HepG2 (cell line): ENCODE results near the gene PAIP2. TPM values are rescaled to one million over a fixed set of nuclear protein-coding genes. Genes with fewer than 3 reads are reported as not detected.

Experiments used
- PRPF4 ChIP-seq: fragments of 200-400 bp; formaldehyde crosslinking; IDR thresholded peaks from 2 replicates; pipeline ENCODE4 v1.6.1; 2016; ENCODE audit warnings: low read length, low read depth; ENCODE audit not compliant: poor library complexity, severe bottlenecking
- RFXANK ChIP-seq: IDR thresholded peaks from 2 replicates; pipeline ENCODE4 v1.6.1; 2016
- SMAD9 ChIP-seq: sonication (generic); formaldehyde crosslinking; IDR thresholded peaks from 2 replicates; pipeline ENCODE4 v1.5.1; 2020; ENCODE audit warnings: mild to moderate bottlenecking, missing genetic modification reagents
- ZBTB8A ChIP-seq: sonication (generic); formaldehyde crosslinking; IDR thresholded peaks from 2 replicates; pipeline ENCODE4 v1.4.0; 2020; ENCODE audit warnings: mild to moderate bottlenecking, low read depth, missing genetic modification reagents, borderline replicate concordance
- ZNF256 ChIP-seq: sonication (generic); formaldehyde crosslinking; conservative IDR thresholded peaks from 2 replicates; pipeline ENCODE4 v1.4.0; 2020; ENCODE audit warnings: missing genetic modification reagents
- ZNF598 ChIP-seq: sonication (generic); formaldehyde crosslinking; IDR thresholded peaks from 2 replicates; pipeline ENCODE4 v1.5.1; 2020; ENCODE audit warnings: mild to moderate bottlenecking, missing genetic modification reagents, borderline replicate concordance
- ZNF616 ChIP-seq: sonication (generic); formaldehyde crosslinking; IDR thresholded peaks from 2 replicates; pipeline ENCODE4 v1.5.0; 2020; ENCODE audit warnings: low read depth, mild to moderate bottlenecking, missing genetic modification reagents
- ZNF879 ChIP-seq: sonication (generic); formaldehyde crosslinking; IDR thresholded peaks from 2 replicates; pipeline ENCODE4 v1.8.1; 2023; ENCODE audit warnings: missing genetic modification reagents
- polyA plus RNA-seq, 8 experiments: library from polyadenylated mRNA; depleted of rRNA in 3 of 8; stranded (reverse) in 7 of 8; unstranded in 1 of 8; fragments of >200 nt; fragmentation: Illumina TruSeq in 4 of 8; extraction: Trizol in 4 of 8; gene quantifications; 2 replicates each; pipeline versions ENCODE4 v1.2.1 to v1.2.3, GENCODE V29; 2011 to 2016; ENCODE audit warnings: low read depth in 4 of 8, missing spikeins in 1 of 8, mixed read lengths in 1 of 8; ENCODE audit not compliant: insufficient read depth in 1 of 8
- total RNA-seq, 5 experiments: library from RNA; depleted of rRNA; stranded (reverse); fragments of >200 nt; fragmentation: Illumina TruSeq; extraction: Trizol; gene quantifications; 2 replicates each; pipeline ENCODE4 v1.2.3, GENCODE V29; 2016; ENCODE audit warnings: low read depth in 1 of 5
- TF ChIP-seq, protein P1 (sequence below): sonication (generic); formaldehyde crosslinking; IDR thresholded peaks from 2 replicates; pipeline ENCODE4 v1.5.0; 2020; ENCODE audit warnings: missing genetic modification reagents, mild to moderate bottlenecking, borderline replicate concordance
- TF ChIP-seq, protein P2 (sequence below): sonication (generic); formaldehyde crosslinking; IDR thresholded peaks from 2 replicates; pipeline ENCODE4 v1.8.0; 2022; ENCODE audit warnings: missing genetic modification reagents, mild to moderate bottlenecking, moderate library complexity, borderline replicate concordance
- TF ChIP-seq, protein P3 (sequence below): sonication (generic); formaldehyde crosslinking; IDR thresholded peaks from 2 replicates; pipeline ENCODE4 v1.4.0; 2020; ENCODE audit warnings: missing genetic modification reagents
- TF ChIP-seq, protein P4 (sequence below): sonication (generic); formaldehyde crosslinking; conservative IDR thresholded peaks from 2 replicates; pipeline ENCODE4 v1.8.0; 2022; ENCODE audit warnings: mild to moderate bottlenecking, moderate library complexity, missing genetic modification reagents
- TF ChIP-seq, protein P5 (sequence below), 2 experiments: IDR thresholded peaks; 2 replicates each; pipeline ENCODE4 v1.6.1; 2011 to 2012; ENCODE audit warnings: low read length in 2 of 2, borderline replicate concordance in 1 of 2, low read depth in 1 of 2, mild to moderate bottlenecking in 1 of 2, moderate library complexity in 1 of 2

Gene PAIP2
- total and polyA plus RNA-seq, 2 of the 13 experiments (the other 11 are each of a cell fraction or from before 2014, with no cell fraction given), result 61.5 to 76.3 TPM

DNA sequence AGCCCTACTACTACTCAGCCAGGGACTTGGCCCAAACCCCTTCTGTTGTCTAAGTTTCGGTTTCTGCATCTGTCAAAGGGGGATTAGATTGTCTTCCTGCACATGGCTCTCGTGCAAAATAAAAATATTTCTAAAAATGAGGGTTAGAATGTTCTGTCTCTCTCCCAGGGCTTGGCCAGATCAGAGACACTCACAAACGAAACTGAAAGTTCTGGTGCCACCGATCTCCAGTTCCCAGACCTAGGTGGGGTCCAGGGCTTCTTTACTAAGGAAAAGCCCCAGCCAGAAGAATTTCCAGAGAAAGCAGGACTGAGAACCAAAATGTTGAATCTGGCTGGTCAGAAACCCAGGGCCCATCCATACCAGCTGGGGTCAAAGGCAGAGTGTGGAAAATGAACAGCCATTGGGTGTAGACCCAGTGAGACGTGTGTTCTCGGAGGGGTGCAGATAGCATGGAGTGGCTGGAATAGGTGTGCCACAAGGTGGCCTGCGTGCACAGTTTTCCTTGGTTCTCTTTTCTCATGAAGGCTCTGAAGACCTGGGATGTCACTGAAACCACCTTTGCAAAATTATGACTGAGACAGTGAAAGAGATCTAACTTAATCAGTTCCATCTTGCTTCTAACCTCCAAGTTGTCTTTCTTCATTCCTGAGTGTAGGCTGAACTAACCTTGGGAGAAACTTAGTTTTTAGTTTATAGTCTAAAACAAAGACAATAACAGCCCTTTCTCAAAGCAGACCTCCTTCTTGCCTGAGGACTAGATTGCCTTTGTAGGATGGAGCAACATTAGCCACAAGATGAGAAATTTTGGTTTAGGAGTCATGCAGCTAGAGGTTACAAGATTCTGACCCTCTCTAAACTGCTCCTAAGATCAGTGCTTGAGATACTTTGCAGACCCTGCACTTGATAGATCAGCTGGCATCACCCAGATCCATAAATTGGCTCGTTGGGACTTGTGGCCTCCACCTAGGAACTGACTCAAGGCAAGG, 43.7 kb downstream of the PAIP2 start (continued):
- TF ChIP-seq SMAD9 (CRISPR knock-in tag) (no peak), ZNF256 (no peak), ZNF616 (CRISPR knock-in tag) (no peak), PRPF4 (no peak), RFXANK (no peak), ZNF598 (no peak), ZBTB8A (CRISPR knock-in tag) (no peak), ZNF879 (CRISPR knock-in tag) (no peak)
- TF ChIP-seq, protein P1, sequence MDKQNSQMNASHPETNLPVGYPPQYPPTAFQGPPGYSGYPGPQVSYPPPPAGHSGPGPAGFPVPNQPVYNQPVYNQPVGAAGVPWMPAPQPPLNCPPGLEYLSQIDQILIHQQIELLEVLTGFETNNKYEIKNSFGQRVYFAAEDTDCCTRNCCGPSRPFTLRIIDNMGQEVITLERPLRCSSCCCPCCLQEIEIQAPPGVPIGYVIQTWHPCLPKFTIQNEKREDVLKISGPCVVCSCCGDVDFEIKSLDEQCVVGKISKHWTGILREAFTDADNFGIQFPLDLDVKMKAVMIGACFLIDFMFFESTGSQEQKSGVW (CRISPR knock-in tag), result no peak
- TF ChIP-seq, protein P2, sequence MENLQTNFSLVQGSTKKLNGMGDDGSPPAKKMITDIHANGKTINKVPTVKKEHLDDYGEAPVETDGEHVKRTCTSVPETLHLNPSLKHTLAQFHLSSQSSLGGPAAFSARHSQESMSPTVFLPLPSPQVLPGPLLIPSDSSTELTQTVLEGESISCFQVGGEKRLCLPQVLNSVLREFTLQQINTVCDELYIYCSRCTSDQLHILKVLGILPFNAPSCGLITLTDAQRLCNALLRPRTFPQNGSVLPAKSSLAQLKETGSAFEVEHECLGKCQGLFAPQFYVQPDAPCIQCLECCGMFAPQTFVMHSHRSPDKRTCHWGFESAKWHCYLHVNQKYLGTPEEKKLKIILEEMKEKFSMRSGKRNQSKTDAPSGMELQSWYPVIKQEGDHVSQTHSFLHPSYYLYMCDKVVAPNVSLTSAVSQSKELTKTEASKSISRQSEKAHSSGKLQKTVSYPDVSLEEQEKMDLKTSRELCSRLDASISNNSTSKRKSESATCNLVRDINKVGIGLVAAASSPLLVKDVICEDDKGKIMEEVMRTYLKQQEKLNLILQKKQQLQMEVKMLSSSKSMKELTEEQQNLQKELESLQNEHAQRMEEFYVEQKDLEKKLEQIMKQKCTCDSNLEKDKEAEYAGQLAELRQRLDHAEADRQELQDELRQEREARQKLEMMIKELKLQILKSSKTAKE (CRISPR knock-in tag), result no peak
- TF ChIP-seq, protein P3, sequence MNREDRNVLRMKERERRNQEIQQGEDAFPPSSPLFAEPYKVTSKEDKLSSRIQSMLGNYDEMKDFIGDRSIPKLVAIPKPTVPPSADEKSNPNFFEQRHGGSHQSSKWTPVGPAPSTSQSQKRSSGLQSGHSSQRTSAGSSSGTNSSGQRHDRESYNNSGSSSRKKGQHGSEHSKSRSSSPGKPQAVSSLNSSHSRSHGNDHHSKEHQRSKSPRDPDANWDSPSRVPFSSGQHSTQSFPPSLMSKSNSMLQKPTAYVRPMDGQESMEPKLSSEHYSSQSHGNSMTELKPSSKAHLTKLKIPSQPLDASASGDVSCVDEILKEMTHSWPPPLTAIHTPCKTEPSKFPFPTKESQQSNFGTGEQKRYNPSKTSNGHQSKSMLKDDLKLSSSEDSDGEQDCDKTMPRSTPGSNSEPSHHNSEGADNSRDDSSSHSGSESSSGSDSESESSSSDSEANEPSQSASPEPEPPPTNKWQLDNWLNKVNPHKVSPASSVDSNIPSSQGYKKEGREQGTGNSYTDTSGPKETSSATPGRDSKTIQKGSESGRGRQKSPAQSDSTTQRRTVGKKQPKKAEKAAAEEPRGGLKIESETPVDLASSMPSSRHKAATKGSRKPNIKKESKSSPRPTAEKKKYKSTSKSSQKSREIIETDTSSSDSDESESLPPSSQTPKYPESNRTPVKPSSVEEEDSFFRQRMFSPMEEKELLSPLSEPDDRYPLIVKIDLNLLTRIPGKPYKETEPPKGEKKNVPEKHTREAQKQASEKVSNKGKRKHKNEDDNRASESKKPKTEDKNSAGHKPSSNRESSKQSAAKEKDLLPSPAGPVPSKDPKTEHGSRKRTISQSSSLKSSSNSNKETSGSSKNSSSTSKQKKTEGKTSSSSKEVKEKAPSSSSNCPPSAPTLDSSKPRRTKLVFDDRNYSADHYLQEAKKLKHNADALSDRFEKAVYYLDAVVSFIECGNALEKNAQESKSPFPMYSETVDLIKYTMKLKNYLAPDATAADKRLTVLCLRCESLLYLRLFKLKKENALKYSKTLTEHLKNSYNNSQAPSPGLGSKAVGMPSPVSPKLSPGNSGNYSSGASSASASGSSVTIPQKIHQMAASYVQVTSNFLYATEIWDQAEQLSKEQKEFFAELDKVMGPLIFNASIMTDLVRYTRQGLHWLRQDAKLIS (CRISPR knock-in tag), result no peak
- TF ChIP-seq, protein P4, sequence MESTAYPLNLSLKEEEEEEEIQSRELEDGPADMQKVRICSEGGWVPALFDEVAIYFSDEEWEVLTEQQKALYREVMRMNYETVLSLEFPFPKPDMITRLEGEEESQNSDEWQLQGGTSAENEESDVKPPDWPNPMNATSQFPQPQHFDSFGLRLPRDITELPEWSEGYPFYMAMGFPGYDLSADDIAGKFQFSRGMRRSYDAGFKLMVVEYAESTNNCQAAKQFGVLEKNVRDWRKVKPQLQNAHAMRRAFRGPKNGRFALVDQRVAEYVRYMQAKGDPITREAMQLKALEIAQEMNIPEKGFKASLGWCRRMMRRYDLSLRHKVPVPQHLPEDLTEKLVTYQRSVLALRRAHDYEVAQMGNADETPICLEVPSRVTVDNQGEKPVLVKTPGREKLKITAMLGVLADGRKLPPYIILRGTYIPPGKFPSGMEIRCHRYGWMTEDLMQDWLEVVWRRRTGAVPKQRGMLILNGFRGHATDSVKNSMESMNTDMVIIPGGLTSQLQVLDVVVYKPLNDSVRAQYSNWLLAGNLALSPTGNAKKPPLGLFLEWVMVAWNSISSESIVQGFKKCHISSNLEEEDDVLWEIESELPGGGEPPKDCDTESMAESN (CRISPR knock-in tag), result no peak
- TF ChIP-seq, protein P5, sequence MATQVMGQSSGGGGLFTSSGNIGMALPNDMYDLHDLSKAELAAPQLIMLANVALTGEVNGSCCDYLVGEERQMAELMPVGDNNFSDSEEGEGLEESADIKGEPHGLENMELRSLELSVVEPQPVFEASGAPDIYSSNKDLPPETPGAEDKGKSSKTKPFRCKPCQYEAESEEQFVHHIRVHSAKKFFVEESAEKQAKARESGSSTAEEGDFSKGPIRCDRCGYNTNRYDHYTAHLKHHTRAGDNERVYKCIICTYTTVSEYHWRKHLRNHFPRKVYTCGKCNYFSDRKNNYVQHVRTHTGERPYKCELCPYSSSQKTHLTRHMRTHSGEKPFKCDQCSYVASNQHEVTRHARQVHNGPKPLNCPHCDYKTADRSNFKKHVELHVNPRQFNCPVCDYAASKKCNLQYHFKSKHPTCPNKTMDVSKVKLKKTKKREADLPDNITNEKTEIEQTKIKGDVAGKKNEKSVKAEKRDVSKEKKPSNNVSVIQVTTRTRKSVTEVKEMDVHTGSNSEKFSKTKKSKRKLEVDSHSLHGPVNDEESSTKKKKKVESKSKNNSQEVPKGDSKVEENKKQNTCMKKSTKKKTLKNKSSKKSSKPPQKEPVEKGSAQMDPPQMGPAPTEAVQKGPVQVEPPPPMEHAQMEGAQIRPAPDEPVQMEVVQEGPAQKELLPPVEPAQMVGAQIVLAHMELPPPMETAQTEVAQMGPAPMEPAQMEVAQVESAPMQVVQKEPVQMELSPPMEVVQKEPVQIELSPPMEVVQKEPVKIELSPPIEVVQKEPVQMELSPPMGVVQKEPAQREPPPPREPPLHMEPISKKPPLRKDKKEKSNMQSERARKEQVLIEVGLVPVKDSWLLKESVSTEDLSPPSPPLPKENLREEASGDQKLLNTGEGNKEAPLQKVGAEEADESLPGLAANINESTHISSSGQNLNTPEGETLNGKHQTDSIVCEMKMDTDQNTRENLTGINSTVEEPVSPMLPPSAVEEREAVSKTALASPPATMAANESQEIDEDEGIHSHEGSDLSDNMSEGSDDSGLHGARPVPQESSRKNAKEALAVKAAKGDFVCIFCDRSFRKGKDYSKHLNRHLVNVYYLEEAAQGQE (IDR thresholded peaks at IDR 0.05; ENCODE audit: borderline replicate concordance in 1 of 2, low read depth in 1 of 2, low read length in 2 of 2), result no peak
